Right renal cortex interstitium (tissue), 3 donors: ENCODE results near the gene PTPRT. TPM values are rescaled to one million over a fixed set of nuclear protein-coding genes. Genes with fewer than 3 reads are reported as not detected.

Source experiments
- DNase-seq, 3 donors: peaks; one replicate each; pipeline ENCODE4 v3.0.0-alpha.2; 2013; ENCODE audit warnings: low read depth in 3 of 3, low spot score in 2 of 3
- polyA plus RNA-seq, 3 donors: library from polyadenylated mRNA; unstranded; fragments of 120-200 nt; gene quantifications; one replicate each; pipeline ENCODE4 v1.2.1, GENCODE V29; 2013; ENCODE audit not compliant: insufficient read length in 3 of 3

Gene PTPRT
- polyA plus RNA-seq, 3 donors = 0.33 to 1.4 (median 1.0) TPM

DNA sequence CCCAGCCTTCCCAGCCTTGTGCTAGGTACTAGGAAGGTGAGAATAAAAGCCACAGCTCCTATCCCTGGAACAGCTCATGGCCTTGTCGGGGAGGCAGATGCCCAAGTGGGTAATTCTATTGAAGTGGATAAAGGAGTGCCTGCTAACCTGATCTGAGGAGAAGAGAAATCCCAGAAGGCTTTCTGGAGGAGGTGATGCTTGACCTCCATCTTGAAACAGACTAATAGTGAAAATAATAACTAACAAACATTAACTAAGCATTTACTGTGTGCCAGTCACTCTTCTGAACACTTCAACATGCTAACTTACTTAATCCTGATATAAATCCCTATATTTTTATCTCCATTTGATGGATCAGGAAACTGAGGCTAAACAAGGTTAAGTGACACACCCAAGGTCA, 1078.4 kb downstream of the PTPRT start:
- DNase-seq = no peak

DNA sequence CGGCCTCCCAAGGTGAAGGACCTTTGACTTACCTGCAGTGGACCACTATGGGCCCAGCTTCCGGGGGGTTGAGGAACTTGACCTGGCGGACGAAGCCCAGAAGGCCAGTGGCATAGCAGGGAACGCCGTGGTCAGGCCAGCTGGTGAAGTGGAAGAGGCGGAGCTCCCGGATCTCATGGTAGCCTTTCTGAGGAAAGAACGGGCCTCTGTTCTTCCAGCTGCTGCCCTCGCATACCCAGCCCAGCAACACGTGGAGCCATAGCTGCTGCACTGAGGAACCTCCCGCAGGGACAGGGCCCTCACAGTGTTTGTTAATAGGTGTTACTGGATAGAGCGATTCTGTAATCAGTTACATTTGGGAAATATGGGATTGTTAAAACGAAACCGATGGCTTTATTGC, 1079.4 kb downstream of the PTPRT start:
- no peak for DNase-seq

DNA sequence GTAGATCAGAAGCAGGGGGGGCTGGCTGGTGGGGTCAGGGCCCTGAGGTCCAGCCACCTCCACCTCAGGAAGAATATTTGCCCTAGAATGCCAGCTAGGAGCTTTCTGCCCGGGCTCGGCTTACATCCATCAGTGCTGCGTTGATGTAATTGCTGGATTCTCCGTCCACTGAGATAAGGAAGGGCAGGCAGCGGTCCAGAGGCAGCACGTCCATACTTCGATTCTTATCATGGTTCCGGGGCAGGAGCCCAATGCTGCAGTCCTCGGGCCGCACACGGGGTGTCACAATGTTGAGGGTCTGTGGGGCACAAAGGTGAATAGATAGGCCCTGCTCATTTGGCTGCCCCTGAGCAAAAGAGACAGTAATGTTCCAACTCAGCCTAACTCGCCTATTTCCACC, 1087.7 kb downstream of the PTPRT start:
- no peak for DNase-seq

DNA sequence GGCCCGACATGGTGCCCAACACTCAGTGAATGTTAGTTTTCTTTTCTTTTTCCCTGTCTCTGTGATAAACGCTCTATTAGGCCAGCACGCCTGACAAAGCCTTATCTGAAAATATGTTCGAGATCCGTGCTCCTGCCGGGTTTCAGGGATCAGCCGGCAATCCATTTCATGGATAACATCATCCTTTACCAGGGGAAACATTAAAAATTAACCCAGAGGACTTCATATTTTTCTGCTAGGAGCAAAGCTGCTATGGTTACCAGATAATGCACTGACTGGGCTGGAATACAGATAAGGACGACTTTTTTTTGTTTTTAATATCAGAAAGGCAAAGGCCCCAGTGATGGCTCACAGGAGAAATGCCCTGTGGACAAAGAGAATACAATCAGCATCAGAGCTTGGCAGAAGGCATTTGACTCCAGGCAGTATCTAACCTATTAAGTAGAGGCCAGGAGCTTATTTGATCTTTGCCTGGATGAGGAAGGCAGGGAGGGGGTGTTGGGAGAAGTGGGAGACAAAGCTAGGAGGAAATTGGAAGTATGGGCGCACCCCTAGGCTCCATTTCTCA, 1089.5 kb downstream of the PTPRT start:
- no peak for DNase-seq

DNA sequence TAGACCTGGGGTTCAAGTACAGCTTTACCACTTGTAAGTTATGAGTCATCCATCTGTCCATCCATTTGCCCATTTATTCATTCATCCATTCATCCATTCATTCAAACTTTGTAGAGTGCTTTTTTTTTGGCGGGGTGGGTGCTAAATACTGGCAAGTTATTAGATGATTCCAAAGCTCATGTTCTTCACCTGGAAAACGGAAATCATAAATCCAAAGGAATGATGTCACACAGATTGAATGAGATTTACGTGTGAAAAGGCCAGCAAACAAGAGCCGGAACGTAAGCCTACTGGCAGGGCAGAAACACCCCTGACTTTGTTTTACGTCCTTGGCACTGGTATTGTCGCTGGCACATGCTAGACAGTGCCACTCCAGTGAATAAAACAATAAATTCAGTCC, 1090.6 kb downstream of the PTPRT start:
- no peak for DNase-seq

DNA sequence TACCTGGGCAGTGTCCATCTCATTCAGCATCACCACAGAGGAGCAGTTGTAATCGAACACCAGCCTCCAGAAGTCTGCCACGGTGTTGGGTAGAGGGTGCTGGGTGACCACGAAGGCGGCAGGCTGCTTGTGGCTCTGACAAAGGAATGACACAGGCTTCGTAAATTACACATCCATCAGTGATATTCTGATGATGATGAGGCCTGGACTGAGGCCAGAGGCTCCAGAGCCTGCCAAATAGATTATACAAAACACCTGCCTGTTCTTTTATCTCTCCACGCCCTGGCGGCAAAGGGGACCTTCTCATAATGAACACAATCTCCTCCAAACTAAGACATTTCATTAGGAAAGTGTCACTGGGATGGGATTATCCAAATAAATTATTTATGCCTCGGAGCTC, 1091.3 kb downstream of the PTPRT start:
- DNase-seq = no peak

DNA sequence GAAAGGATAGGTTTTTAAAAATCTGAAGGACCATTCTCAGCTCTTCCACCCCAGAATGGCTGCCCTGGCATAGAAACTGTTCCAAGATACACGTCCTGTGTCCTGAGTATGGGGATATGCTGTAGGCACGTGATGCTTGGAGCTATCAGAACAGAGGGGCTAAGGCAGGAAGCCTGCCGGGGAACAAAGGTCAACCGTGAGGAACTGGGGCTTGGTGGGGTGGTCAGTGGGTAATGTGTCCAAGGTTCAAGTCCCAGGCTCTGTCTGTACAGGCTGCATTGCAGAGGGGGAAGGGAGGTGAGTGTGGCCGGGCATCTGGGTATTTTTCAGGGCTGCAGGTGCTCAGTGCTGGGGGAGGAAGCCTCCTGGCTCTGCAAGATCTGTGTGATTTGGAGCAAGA, 1092.0 kb downstream of the PTPRT start:
- DNase-seq = no peak

DNA sequence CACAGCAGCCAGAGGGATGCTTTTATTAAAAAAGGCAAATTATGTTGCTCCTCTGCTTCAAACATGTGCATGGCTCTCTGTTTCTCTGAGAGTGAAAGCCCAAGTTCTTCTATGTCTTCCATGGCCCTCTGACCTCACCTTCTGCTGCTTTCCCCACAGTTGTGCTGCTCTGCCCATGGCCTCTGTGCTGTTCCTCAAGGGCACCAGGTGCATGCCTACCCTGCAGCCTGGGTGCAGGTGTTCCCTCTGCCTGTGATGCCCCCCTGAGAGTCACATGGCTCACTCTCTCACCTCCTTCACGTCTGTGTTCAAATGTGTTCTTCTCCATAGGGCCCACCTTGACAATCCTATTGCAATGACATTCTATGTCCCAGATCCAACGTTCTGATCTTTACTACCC, 1094.5 kb downstream of the PTPRT start:
- no peak for DNase-seq

DNA sequence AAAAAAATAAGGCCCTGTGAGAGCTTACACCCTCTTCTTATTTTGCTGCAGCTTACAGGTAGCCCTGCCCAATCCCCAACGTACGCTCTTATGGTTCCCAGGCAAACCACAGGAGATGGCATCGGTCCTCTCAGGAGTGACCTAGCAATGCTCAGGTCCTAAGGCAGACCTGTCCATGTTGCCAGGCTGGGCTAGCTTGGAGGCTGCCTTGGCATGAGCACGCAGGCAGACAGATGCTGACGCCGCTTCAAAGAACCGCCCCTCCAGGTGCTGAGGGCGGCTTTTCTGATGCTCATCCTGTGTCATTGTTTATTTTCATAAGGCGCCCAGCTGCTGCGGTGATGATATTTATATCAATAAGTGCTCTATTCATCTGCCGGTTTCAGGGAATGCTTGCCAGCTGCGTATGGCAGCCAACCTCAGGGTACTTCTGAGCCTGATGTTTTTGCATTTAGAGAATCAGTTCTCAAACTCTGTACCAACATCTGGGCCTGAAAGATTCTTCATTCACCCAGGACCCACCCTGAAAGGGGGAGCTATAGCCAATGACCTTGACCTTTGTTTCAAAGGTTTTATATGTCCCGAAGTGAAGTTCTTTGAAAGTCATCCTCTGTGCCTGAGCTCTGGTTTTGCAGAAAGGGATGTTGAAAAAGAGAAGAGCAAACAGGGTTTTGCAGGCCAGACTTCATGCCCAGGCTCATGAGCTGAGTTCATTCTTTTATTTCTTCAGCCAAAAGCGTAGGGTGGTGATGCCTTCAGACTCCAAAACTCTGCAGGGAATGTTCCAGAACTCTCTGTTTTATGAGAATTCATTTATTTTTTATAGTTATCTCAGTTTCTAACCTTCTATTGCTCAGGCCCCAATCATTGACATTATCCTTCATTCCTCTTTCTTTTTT, 1095.9 kb downstream of the PTPRT start:
- DNase-seq = no peak

DNA sequence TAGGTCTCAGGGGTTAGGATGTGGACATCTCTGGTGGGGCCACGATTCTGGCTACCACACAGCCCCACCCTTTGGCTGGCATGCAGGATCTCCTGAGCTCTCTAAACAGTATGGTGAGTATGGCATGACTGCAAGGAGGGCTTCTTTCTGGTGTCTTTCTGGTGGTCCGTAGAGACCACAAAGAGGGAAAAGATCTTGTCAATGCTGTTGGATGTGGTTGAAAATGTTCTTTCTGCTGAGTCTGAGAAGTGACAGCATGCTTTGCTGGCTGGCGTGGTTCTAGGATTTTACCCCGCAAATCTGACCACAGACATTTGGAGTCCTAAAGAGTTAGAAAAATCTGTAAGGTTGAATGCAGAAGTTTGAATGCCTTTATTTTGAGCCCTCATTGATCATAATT, 1096.7 kb downstream of the PTPRT start:
- DNase-seq = no peak

DNA sequence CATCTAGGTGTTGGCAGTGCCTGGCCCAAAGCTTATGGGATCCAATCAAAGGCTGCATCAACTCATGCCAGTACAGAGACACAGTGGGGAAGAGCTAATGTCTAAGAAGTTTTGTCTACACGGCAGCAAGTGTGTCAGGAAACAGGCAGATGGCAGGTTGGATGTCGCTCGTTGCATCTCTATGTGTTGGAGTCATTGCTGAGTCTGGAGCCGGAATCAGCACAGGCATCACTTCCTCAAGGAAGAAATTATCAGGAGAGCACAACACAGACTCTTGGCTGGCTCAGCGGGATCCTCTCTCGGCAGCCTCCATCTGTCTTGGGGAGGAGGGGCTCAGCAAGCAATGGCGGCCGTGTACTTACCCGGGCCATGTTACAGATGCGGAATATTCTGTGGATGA, 1104.3 kb downstream of the PTPRT start:
- no peak for DNase-seq

DNA sequence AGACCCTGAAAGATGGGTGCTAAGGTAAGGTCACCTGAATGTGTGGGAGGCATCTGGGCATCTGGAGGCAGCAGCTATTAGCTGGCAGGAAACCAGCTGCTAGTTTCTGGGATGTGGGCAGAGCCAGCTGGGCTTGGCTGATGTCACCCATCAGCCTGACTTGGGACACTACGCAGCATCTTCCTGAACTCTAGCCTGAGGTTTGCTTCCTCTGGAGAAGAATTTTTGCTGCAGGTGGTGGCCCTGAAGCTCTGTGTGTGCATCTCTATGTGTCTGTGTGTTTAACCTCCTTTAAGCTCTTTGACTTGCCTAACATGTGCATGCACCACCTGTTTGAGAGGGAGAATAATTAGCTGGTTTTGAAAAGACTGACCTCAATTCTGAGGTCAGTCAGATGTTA, 1106.4 kb downstream of the PTPRT start:
- no peak for DNase-seq

DNA sequence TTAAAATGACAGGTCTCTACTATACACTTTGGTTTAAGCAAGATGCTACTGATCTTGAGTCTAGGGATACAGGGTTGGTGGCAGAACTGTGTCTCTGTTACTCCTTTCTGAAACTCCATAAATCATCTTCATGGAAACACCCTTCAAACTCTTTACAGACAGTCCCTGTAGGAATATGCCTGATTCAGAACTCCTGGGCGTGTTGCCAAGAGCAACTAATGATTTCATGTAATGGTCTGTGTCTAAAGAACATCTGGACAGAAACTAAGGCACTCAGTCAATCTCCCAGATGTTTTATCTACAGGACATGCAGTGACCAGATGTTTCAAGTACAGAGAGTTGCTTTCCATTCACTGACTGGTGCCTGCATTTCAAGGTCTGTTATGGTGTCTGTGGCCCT, 1107.1 kb downstream of the PTPRT start:
- peak; percentile 46 to 73 (median 67) for DNase-seq

DNA sequence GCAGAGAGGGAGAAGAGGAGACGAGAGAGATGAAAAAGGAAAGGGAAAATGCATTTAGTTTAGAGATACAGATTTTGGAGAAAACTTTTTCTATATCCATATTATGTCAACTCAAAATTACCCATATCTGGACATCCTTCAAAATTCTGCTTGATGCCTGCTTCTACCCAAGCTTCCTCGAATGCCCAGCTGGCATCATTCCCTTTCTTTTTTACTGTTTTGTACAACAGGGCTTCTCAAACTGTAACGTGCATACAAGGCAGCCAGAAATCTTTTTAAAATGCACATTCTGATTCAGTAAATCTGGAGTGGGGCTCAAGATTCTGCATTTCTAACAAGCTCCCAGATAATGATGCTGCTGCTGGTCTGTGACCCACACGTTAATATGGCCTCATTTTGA, 1108.8 kb downstream of the PTPRT start:
- DNase-seq = no peak

DNA sequence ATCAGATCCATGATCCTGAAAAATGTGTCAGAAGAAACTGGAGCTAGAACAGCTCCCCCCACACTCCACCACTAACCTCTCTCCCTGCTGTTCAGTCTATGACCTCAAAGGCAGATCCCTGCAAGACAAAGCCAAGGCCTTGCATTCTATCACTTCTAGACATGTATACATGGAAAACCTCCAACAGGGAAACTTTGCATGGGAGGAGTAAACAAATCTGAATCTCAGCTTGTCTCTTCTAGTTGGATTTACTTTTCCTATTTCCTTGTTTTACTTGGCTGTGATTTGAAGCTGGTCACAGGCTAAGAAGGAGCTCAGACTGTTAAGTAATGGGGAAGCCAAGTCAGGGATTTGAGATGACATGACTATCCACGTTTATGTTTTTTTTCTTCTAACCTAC, 1114.8 kb downstream of the PTPRT start:
- no peak for DNase-seq

DNA sequence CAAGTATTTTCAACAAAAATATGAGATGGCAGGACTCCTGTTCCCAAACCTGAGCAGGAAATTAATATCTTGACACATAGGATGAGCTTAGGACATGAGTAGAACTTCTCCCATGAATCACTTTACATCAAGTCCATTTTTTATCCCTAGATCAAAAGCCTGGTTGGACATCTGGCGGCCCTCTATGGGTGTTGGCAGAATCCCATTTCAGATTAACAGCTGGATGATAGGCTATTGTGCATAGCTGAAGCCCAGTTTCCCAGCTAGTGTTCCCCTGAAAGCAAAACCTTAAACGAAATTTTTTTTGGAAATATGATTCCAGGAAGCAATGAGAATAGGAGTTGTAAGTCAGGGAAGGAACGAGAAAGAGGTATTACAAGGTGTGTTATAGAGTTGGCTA, 1122.1 kb downstream of the PTPRT start:
- no peak for DNase-seq

DNA sequence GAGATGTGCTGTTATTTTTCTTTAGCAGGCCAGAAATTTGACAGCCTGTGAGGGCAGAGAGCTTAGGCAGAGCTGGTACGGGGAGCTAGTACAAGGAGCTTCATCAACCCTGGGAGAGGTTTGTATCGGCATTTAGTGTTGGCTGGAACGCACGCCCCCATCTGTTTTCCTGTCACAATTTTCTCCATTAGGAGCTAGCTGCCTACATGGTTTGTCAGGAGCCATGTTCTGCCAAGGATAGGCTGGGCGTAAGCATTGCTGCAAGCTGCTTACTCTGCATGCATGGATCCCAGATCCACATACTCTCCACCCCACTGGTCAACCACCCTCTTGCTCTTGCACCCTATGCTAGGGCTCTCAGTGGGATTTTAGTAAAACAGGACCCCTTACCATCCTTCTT, 1122.5 kb downstream of the PTPRT start:
- no peak for DNase-seq

DNA sequence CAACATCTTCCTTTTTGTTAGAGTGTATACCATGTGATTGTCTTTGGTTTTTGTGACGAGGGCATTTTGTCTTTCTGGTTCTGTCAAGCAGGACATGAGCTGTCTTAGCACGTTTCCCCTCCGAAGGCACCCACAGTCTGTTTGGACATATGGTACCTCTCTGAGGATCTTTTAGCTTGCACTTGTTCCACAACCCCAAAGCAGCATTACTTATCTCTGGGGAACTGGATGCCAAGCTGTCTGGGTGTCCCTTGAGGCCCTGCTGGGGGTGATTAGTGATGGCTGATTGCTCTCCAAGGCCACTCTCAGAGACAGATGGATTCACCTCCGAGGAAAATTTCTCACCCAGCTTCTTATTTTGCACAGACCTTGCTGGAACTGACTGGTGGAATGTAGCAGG, 1126.6 kb downstream of the PTPRT start:
- DNase-seq = no peak

DNA sequence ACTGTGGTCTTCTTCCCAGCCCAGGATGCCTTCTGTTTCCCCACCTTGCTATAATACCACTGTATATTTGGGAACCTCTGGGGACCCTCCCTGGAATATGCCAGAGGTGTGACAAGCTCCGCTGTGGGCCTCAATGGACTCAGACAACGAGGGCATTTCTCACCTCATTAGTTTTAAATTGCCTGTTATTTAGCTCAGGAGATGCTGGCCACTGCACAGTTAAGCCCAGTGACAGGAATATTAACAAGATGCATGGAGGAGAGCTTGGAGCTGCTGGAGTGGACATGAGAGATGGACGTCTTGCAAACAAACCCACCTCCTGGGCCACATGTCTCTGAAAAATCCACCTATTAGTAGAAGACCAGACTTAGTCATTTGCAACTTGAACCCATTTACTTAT, 1136.4 kb downstream of the PTPRT start:
- no peak for DNase-seq

DNA sequence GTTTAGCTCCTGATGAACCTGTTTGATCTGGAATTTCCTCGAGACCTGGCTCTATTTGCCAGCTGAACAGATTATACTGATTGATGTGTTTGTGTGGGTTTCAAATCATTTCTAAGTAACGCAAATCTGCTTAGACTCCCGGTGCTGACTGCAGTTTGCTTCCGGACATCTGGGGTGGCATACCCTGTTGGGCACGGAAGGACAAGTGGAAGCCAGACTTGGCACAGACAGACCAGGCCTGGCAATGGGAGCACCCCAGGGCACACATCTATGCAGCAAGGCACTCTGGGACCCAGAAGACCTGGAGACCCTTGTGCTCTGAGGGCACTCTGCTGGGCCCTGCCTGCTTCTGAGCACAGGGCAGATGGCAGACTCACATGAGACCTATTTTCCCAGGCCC, 1137.8 kb downstream of the PTPRT start:
- DNase-seq = no peak

DNA sequence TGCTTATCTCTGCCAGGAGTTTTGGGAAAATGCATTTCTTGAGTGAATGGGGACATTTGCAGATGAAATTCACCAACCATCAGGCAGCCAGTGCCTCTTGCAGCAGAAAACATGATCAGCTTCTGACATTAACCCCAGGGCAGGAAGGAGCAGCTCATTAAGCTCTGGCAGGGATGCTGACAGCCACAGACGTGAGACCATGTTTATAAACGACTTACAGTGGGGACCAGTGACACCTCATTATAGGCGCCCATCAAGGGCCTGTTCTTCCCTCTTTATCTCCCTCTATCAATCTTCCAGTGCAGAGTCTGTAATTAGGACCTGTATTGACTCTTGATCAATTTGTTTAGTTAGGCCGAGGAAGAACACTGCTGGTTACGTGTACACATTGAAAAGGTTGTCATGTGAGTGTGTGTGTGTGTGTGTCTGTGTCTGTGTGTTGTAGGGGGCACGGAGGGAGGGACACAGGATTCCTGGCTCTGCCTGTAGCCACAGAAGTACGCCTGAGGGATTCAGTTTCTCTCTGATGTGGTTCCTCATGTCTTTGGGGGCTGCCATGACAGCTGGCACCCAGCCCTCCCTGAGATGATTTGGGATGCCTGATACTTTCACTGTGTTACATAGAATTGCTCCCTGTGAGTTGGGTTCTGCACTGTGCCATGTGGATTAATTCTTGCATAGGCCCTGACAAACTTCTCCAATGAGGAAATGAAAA, 1143.2 kb downstream of the PTPRT start:
- no peak for DNase-seq

DNA sequence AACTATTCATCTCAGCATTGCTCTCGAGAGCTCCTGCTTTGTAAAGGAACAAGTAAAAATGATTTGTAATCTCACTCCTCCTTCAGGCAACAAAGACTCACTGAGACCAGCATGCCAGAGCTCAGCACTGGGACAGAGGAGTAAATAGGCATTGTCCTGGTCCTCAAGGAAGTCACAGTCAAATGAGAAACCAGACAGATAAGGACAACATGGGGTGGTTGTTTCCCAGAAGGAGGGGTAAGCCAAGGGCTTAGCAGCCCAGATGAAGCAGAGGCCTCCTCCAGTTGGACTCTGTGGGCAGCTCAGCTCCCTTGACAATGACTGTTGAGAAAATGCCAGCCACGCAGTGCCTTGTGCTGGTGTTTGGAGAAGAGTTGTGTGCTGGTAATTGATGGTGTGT, 1145.8 kb downstream of the PTPRT start:
- no peak for DNase-seq
